ENCODE results near the gene IFIT3. TPM values are rescaled to one million over a fixed set of nuclear protein-coding genes. Genes with fewer than 3 reads are reported as not detected.

The IFIT3 gene
- total RNA-seq, 1 donor from 2014 or later, result 1.9 TPM

DNA sequence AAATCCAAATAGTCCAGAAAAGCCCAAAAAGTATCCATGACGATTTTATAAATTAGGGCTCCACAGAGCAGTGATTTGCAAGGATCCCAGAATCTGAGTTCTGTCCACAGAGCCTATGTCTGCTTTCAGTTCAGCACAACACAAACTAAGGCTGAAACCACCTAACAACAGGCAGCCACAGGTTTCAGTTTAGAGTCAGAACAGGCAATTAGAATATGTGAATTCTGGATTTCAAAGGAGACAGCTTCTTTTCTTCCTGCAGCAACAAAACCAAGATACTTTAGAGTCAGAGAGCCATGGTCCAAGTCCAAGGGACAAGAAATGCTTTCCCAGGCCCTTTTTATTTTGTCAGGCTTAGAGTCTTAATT lies 23.6 kb downstream of the IFIT3 start:
- H3K4me3 ChIP-seq, result peak overlapping the region; percentile 22 to 27
- H3K9me3 ChIP-seq, result no peaks in the 10 kb centered on the region
- TF ChIP-seq CTCF (IDR thresholded peaks at IDR 0.05), result no peak
- peaks cover 0 to 35% of the 10 kb centered on the region in 2 donors for H3K4me1 ChIP-seq
- intact Hi-C loops (cut with DNase I), result loop anchor here (2.0 to 5.0 kb wide), 2 partner anchors 23 to 74 kb away; no protein-coding TSS in a partner anchor
- DNase-seq (ENCODE audit: low spot score in 2 of 2), result no peak
- no peaks in the 10 kb centered on the region for H3K27me3 ChIP-seq
- no peaks in the 10 kb centered on the region for H3K36me3 ChIP-seq
- H3K27ac ChIP-seq, result peak overlapping the region; percentile 85 to 89

GRCh38 chr10:89351780-89352597 lies 24.2 kb downstream of the IFIT3 start:
- no peaks in the 10 kb centered on the region for H3K36me3 ChIP-seq
- H3K9me3 ChIP-seq, result no peaks in the 10 kb centered on the region
- DNase-seq (ENCODE audit: low spot score in 2 of 2), result peak in 1 of 2 donors; percentile 83
- H3K27me3 ChIP-seq, result no peaks in the 10 kb centered on the region
- peak overlapping the region in 1 of 2 donors; percentile 27 for H3K4me3 ChIP-seq
- H3K27ac ChIP-seq, result peak overlapping the region; percentile 85 to 89
- intact Hi-C loops (cut with DNase I), result loop anchor here (2.0 to 5.0 kb wide), 2 partner anchors 23 to 75 kb away; no protein-coding TSS in a partner anchor
- TF ChIP-seq CTCF (IDR thresholded peaks at IDR 0.05), result no peak
- H3K4me1 ChIP-seq, result peaks cover 0 to 35% of the 10 kb centered on the region in 2 donors

GRCh38 chr10:89352802-89353201 lies 25.0 kb downstream of the IFIT3 start:
- Histone ChIP-seq H3K36me3 (no peaks in the 10 kb centered on the region), H3K9me3 (no peaks in the 10 kb centered on the region), H3K4me3 (no peak overlapping the region), H3K4me1 (peaks cover 0 to 32% of the 10 kb centered on the region in 2 donors), H3K27ac (peak overlapping the region; percentile 85 to 89), H3K27me3 (no peaks in the 10 kb centered on the region)
- no peak for DNase-seq (ENCODE audit: low spot score in 2 of 2)
- no peak for TF ChIP-seq CTCF (IDR thresholded peaks at IDR 0.05)
- intact Hi-C loops (cut with DNase I), result loop anchor here (5.0 kb wide), 1 partner anchor 76 kb away; no protein-coding TSS in a partner anchor

GRCh38 chr10:89355394-89355931 lies 27.7 kb downstream of the IFIT3 start:
- no peak for DNase-seq (ENCODE audit: low spot score in 2 of 2)

GRCh38 chr10:89357096-89357495 lies 29.3 kb downstream of the IFIT3 start:
- H3K36me3 ChIP-seq, result no peaks in the 10 kb centered on the region

More at GRCh38 chr10:89355394-89355931, 27.7 kb downstream of the IFIT3 start:
- no peaks in the 10 kb centered on the region for H3K36me3 ChIP-seq
- no peak overlapping the region for H3K27ac ChIP-seq
- no peak overlapping the region for H3K4me3 ChIP-seq
- no peaks in the 10 kb centered on the region for H3K27me3 ChIP-seq
- H3K9me3 ChIP-seq, result no peaks in the 10 kb centered on the region
- intact Hi-C loops (cut with DNase I), result no loop called here
- peaks cover 0 to 21% of the 10 kb centered on the region in 2 donors for H3K4me1 ChIP-seq
- TF ChIP-seq CTCF (IDR thresholded peaks at IDR 0.05), result no peak

More at GRCh38 chr10:89357096-89357495, 29.3 kb downstream of the IFIT3 start:
- intact Hi-C loops (cut with DNase I), result no loop called here
- DNase-seq (ENCODE audit: low spot score in 2 of 2), result no peak
- H3K4me3 ChIP-seq, result no peak overlapping the region
- no peaks in the 10 kb centered on the region for H3K9me3 ChIP-seq
- peak overlapping the region in 1 of 2 donors; percentile 6 for H3K27ac ChIP-seq
- peaks cover 0 to 7% of the 10 kb centered on the region in 2 donors for H3K4me1 ChIP-seq
- TF ChIP-seq CTCF (IDR thresholded peaks at IDR 0.05), result no peak
- no peaks in the 10 kb centered on the region for H3K27me3 ChIP-seq

All from ascending aorta (tissue), 2 donors.